ENCODE measurements around the gene GNPDA1. TPM values are rescaled to one million over a fixed set of nuclear protein-coding genes. Genes with fewer than 3 reads are reported as not detected.
"Not testable (repeated sequence)": the region's sequence is repeated elsewhere in the genome, so short reads cannot be mapped to it uniquely, and the experiment has no call there.

The GNPDA1 gene
- 58.4 and 82.3 TPM in 2 replicates for total RNA-seq

GRCh38 chr5:142012792-142013388 is at the start of gene GNPDA1:
Gene GNPDA1 (minus strand): TSS chr5:142013027. CDS start chr5:142012035, 992 bp downstream.
- peak; percentile 56 for DNase-seq (ENCODE audit: low read depth)

GRCh38 chr5:142059304-142059940 is 46.6 kb upstream of the GNPDA1 start:
- DNase-seq (ENCODE audit: low read depth) = no peak

DNA sequence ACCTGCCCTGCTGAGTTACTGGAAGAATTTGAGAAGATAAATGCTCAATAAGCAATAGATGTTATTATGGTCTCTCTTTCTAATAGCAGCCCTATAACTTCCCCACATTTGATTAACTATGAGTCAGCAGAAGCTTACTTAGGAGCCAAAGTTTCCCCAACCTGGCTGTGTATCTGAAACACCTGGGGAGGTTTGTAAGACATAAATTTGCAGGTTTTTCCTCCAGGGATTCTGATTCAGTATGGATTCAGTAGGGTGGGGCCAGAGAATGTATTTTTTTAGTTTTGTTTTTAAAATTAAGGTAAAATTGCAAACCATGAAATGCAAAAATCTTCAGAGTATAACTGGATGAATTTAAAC is 44.9 kb upstream of the GNPDA1 start:
- DNase-seq (ENCODE audit: low read depth) = peak; percentile 29

- peak; percentile 19 for DNase-seq (ENCODE audit: low read depth)
Measured at GRCh38 chr5:142056816-142057696, 44.2 kb upstream of the GNPDA1 start.

- no peak for DNase-seq (ENCODE audit: low read depth)
Measured at GRCh38 chr5:142055301-142055700, 42.5 kb upstream of the GNPDA1 start.

DNA sequence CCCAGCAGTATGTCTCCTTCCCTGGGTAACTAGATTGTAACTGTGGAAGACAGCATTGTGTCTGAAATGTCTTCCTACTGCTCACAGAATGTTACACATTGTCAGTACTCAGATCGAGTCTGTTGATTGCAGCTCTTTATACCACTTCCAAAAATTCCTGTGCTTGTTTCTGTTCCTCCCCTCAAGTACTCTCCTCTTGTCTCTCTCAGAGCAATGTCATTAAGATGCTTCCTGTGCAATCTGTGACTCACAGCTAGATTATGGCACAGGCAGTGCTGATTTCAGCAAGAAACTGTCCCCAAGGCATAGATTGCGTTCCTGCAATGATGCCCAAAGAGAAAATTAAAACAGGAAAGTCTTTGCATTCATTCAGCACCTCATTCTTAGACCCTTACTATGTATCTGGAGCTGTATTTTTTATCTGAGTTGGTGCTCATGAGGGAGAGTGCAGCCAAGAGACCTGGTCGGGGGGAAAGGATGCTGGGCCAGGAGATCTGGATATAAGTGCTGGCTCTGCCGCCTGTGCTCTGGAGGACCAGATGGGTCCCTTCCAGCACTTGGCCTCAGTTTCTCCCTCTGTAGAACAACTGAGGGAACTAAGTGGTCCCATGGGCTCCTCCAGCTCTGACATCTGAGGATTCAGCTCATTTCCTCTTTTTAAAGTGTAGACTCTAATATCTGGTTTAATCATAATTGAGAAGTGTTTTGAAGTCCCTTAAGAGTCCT is 40.8 kb upstream of the GNPDA1 start:
- DNase-seq (ENCODE audit: low read depth) = peak; percentile 73

GRCh38 chr5:142052026-142052425 is 39.2 kb upstream of the GNPDA1 start:
- DNase-seq (ENCODE audit: low read depth) = not testable (repeated sequence)

DNA sequence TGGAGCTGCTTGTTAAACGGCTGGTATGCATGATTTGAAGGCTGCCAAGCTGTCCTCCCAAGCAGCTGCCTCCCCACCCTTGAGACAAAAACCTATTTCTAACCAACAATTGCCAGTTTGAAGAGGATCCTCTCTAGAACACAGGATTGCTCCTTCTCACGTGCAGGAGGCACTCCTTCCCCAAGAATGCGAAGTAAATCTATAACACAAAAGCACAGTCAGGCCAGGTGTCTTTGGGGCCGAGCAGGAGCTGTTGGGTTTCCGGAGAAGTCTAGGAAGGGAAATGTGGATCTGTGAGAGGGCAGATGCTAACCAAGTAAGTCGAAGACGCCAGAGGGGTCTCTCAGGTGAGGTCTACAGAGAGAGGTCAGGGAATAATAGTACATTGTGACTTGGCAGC is 35.4 kb upstream of the GNPDA1 start:
- DNase-seq (ENCODE audit: low read depth) = no peak

- DNase-seq (ENCODE audit: low read depth) = no peak
Measured at GRCh38 chr5:142046191-142046590, 33.4 kb upstream of the GNPDA1 start.

DNA sequence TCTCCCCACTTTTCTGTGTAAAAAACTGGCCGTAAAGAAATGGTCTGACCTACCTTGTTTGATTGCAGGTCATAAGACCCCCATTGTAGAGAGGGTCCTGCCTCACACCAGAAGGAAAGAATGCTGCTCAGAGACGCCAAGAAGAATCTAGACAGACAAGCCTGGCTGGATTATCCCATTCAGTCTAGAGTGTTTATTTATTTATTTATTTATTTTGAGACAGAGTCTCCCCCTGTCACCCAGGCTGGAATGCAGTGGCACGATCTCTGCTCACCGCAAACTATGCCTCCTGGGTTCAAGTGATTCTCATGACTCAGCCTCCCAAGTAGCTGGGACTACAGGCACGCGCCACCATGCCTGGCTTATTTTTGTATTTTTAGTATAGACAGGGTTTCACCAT is 28.1 kb upstream of the GNPDA1 start:
- DNase-seq (ENCODE audit: low read depth) = not testable (repeated sequence)

- DNase-seq (ENCODE audit: low read depth) = no peak
Measured at GRCh38 chr5:142040285-142040684, 27.5 kb upstream of the GNPDA1 start.

DNA sequence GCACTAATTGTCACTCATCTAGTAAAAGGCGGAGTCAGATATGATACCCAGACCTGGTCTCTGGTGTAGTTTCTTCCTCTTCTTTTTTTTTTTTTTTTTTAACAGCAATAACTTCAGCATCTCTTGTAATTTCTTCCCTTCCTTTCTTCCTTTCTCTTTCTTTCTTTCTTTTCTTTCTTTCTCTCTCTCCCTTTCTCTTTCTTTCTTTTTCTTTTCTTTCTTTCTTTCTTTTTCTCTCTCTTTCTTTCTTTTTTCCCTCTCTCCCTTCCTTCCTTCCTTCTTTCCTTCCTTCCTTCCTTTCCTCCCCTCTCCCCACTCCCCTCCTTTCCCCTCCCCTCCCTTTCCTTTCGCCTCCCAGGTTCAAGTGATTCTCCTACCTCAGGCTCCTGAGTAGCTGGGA is 25.9 kb upstream of the GNPDA1 start:
- DNase-seq (ENCODE audit: low read depth) = no peak

DNA sequence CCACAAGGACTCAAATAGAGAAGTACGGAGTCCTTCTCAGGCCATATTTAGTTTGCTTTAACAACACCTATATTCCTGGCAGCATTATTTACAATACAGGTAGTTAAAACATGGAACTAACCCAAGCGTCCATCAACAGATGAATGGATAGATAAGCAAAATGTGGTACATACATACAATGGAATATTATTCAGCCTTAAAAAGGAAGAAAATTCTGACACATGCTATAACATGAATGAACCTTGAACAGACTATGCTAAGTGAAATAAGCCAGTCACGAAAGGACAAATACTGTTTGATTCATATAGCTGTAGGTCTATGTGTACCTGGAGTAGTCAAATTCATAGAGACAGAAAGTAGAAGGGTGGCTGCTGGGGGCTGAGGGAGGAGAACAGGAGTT is 24.8 kb upstream of the GNPDA1 start:
- not testable (repeated sequence) for DNase-seq (ENCODE audit: low read depth)

DNA sequence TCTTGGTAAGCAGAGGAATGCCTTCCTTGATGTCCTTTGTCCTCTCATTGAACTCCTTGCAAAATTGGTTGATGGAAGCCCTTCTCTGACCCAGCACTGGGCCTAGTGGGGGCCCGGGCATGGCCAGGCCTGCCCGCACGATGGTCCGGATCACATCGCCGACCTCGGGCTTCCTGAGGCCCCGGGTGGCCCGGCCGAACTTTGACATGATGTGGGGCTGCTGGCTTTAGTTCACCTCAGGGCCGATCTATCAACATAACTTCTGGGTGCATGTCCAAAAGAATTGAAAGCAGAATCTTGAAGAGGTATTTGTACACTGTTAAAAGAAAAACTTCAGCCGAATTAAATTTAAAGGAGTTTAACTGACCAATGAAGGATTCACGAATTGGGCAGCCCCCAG is 24.1 kb upstream of the GNPDA1 start:
- no peak for DNase-seq (ENCODE audit: low read depth)

GRCh38 chr5:142034994-142035393 is 22.2 kb upstream of the GNPDA1 start:
- DNase-seq (ENCODE audit: low read depth) = no peak

- DNase-seq (ENCODE audit: low read depth) = not testable (repeated sequence)
Measured at GRCh38 chr5:142033632-142034567, 21.1 kb upstream of the GNPDA1 start.

- DNase-seq (ENCODE audit: low read depth) = no peak
Measured at GRCh38 chr5:142032747-142033631, 20.2 kb upstream of the GNPDA1 start.

- no peak for DNase-seq (ENCODE audit: low read depth)
Measured at GRCh38 chr5:142032150-142032549, 19.3 kb upstream of the GNPDA1 start.

DNA sequence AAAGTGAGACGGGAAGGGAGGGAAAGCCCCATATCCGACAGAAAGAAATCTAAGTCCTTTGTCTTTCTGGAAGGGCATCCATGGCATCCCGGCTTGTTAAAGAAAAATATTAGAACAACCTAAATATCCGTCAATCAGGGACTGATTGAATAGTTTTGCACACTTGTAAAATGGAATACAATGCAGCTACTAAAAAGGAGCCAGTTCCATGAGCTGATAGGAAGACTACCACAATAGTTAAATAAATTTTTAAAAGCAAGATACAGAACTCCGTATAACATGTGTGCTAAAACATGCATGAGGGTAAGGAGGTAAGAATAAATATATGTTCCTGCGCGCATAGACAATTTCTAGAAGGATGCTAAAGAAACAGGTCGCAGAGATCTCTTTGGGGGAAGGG is 12.8 kb upstream of the GNPDA1 start:
- DNase-seq (ENCODE audit: low read depth) = no peak

GRCh38 chr5:142024771-142025304 is 12.0 kb upstream of the GNPDA1 start:
- DNase-seq (ENCODE audit: low read depth) = peak; percentile 82
